ENCODE results near the gene MEIOSIN. TPM values are rescaled to one million over a fixed set of nuclear protein-coding genes. Genes with fewer than 3 reads are reported as not detected.

Gene MEIOSIN
- total and polyA plus RNA-seq, 2 of the 4 experiments (the other 2 are of a cell fraction): not detected

DNA sequence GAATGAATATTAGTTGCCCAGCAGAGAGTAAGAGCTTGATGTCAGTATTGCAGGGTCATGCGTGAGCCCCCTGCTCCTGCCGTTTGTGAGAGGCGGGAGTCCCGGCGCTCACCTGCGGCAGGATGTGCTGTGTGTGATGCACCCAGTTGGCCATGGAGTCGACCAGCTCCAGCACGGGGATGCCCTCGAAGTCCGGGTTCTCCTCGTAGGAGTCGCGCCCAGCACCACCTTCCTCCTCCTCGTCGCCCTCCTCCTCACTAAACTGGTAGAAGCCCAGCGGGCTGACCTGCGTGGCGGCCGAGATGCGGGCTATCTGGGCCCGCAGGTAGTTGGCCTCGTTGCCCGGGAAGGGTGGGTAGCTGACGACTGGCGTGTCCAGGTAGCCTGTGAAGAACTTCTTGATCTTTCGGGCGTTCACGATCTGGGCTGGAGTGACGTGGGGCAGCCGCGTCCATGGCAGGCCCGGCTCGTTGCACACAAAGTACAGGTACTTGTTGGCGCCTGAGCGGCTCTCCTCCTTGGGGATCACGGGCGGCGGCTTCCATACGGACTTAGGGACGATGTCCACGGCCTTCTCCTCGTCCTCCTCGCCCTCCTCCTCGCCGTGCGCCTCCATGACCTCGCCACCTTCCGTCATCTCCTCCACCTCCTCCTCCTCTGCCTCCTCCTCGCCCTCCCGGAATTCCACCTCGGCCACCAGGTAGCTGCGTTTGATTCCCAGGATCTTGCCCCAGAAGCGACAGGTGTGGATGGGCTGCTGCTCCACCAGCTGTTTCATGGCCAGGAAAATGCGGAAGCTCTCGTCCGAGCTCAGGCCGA lies 71.1 kb downstream of the MEIOSIN start:
- no peaks in the 10 kb centered on the region for H4K20me1 ChIP-seq (ENCODE audit: insufficient read depth, low read length)
- WGBS, 2 experiments (ENCODE audit: extremely low coverage in 2 of 2, insufficient read length in 1 of 2): 92% methylated on average over 31 of the region's 57 CpGs; no CpG with 5 or more reads in 1 of the 2 experiments
- H2AK5ac ChIP-seq (ENCODE audit: low read depth, low read length): 0 out of 2 replicates have a peak overlapping the region, but pooled peaks have one; percentile 63
- H4K8ac ChIP-seq (ENCODE audit: low read depth in 2 of 2, low read length in 2 of 2): no peak overlapping the region
- no peak overlapping the region for H3K14ac ChIP-seq (replicated peaks; ENCODE audit: low read depth, low read length)
- H3K27me3 ChIP-seq (ENCODE audit: control insufficient read depth, insufficient read depth, low read length): no peaks in the 10 kb centered on the region
- no peaks in the 10 kb centered on the region for H3K36me3 ChIP-seq (ENCODE audit: control insufficient read depth, insufficient read depth, low read length)
- no peak overlapping the region for H2BK5ac ChIP-seq (ENCODE audit: low read depth, low read length, poor library complexity, severe bottlenecking)
- dilution Hi-C loops (cut with HindIII; ENCODE audit: low sequenced_read_pairs, unreplicated experiment) (no loop called here), intact Hi-C loops (cut with micrococcal nuclease) (no loop called here), in situ Hi-C loops (cut with MboI; ENCODE audit: low sequenced_read_pairs) (no loop called here)
- no peak overlapping the region for H3K4me2 ChIP-seq (ENCODE audit: low read depth, low read length)
- no peak overlapping the region for H3K56ac ChIP-seq (ENCODE audit: extremely low read depth, insufficient read depth, low read length)
- ATAC-seq (ENCODE audit: low read depth): no peak
- H2AFZ ChIP-seq (replicated peaks; ENCODE audit: low read length, poor library complexity): no peak overlapping the region
- H4K91ac ChIP-seq (ENCODE audit: insufficient read depth, low read depth, low read length): no peak overlapping the region
- TF ChIP-seq NFE2L2 (IDR thresholded peaks at IDR 0.05; ENCODE audit: low read depth, low read length): no peak
- no peak overlapping the region for H2BK20ac ChIP-seq (ENCODE audit: low read depth, low read length)
- no peak overlapping the region for H2AK9ac ChIP-seq (replicated peaks; ENCODE audit: low read depth, low read length, poor library complexity)
- no peak overlapping the region for H3K23ac ChIP-seq (ENCODE audit: low read depth, low read length)
- H2BK120ac ChIP-seq (ENCODE audit: low read depth, low read length): no peak overlapping the region
- BruUV-seq (replicated peaks): no TSS peak
- CTCF ChIA-PET: no interaction called here
- POLR2A ChIA-PET (ENCODE audit: unreplicated experiment): no interaction called here
- H3K79me1 ChIP-seq (ENCODE audit: low read depth in 1 of 2, low read length in 2 of 2): 0 out of 4 replicates have a peak, but pooled peaks cover 0 to 5% of the 10 kb centered on the region in 2 experiments
- H3K4me3 ChIP-seq (ENCODE audit: insufficient read depth, low read depth, low read length): no peak overlapping the region
- no peak for DNase-seq
- no peak overlapping the region for H3K27ac ChIP-seq (ENCODE audit: insufficient read depth, low read length)
- H3K4me1 ChIP-seq (ENCODE audit: control insufficient read depth, insufficient read depth, low read length): peaks cover 8% of the 10 kb centered on the region
- no peak overlapping the region for H4K5ac ChIP-seq (ENCODE audit: low read depth, low read length)
- H3K9ac ChIP-seq (ENCODE audit: low read depth, low read length): no peak overlapping the region
- no peak overlapping the region for H3K18ac ChIP-seq (ENCODE audit: low read depth, low read length)
- H3K9me1 ChIP-seq (ENCODE audit: insufficient read depth, low read length): 0 out of 2 replicates have a peak, but pooled peaks cover 2% of the 10 kb centered on the region
- H3K4ac ChIP-seq (ENCODE audit: low read depth, low read length): no peak overlapping the region
- H3K9me3 ChIP-seq (ENCODE audit: control insufficient read depth, insufficient read depth, low read length): peaks cover 4% of the 10 kb centered on the region
- H2BK15ac ChIP-seq (ENCODE audit: low read depth, low read length): no peak overlapping the region
